AG04449 (cell line): ENCODE data around the gene SEMA3B.

ENCODE experiments used
- CTCF ChIA-PET: fragments of 350-600 bp; formaldehyde crosslinking; extraction: SDS; loops from one replicate; lab custom pipeline; 2021; ENCODE audit warnings: antibody characterized with exemption; lab: Yijun Ruan, JAX
- POLR2A ChIA-PET: fragments of 400-600, 350-600 bp; formaldehyde crosslinking; extraction: SDS; loops from one replicate; lab custom pipeline; 2020; ENCODE audit warnings: antibody characterized with exemption, inconsistent platforms; lab: Yijun Ruan, JAX
- DNase-seq: peaks from one replicate; pipeline ENCODE4 v3.0.0-alpha.2; 2010; ENCODE audit warnings: low read depth, low spot score
- H3K4me3 ChIP-seq: 2 replicates; pipeline ENCODE4 v1.5.1; 2011; ENCODE audit warnings: low read depth, mild to moderate bottlenecking, control low read depth, low read length
- TF ChIP-seq, protein P1 (sequence below): IDR thresholded peaks from one replicate; pipeline ENCODE4 v1.5.1; 2011; ENCODE audit warnings: mild to moderate bottlenecking, moderate library complexity, low read length, control low read depth, inconsistent platforms; ENCODE audit not compliant: insufficient read depth; ENCODE audit errors: missing control alignments

SEMA3B gene

DNA sequence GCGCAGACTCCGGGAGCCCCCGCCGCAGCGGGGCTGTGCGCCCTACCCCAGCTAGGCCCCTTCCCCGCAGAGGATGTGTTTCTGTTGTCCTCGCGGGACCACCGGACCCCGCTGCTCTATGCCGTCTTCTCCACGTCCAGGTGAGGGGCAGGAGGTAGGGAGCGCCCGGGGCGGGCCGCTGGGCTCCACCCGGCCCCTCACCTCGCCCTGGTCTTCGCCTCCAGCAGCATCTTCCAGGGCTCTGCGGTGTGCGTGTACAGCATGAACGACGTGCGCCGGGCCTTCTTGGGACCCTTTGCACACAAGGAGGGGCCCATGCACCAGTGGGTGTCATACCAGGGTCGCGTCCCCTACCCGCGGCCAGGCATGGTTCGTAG is 4.7 kb downstream of the SEMA3B start:
- TF ChIP-seq, protein P1, sequence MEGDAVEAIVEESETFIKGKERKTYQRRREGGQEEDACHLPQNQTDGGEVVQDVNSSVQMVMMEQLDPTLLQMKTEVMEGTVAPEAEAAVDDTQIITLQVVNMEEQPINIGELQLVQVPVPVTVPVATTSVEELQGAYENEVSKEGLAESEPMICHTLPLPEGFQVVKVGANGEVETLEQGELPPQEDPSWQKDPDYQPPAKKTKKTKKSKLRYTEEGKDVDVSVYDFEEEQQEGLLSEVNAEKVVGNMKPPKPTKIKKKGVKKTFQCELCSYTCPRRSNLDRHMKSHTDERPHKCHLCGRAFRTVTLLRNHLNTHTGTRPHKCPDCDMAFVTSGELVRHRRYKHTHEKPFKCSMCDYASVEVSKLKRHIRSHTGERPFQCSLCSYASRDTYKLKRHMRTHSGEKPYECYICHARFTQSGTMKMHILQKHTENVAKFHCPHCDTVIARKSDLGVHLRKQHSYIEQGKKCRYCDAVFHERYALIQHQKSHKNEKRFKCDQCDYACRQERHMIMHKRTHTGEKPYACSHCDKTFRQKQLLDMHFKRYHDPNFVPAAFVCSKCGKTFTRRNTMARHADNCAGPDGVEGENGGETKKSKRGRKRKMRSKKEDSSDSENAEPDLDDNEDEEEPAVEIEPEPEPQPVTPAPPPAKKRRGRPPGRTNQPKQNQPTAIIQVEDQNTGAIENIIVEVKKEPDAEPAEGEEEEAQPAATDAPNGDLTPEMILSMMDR, result no peak
- ChIA-PET CTCF (interaction anchor here (1.0 to 40.0 kb wide), 4 partner anchors 9 to 80 kb away, joined by 3 to 1609 read pairs (median 154); partner anchors contain the start of genes GNAI2 and GNAT1), POLR2A (no interaction called here)
- DNase-seq, result no peak
- no peak overlapping the region for H3K4me3 ChIP-seq

DNA sequence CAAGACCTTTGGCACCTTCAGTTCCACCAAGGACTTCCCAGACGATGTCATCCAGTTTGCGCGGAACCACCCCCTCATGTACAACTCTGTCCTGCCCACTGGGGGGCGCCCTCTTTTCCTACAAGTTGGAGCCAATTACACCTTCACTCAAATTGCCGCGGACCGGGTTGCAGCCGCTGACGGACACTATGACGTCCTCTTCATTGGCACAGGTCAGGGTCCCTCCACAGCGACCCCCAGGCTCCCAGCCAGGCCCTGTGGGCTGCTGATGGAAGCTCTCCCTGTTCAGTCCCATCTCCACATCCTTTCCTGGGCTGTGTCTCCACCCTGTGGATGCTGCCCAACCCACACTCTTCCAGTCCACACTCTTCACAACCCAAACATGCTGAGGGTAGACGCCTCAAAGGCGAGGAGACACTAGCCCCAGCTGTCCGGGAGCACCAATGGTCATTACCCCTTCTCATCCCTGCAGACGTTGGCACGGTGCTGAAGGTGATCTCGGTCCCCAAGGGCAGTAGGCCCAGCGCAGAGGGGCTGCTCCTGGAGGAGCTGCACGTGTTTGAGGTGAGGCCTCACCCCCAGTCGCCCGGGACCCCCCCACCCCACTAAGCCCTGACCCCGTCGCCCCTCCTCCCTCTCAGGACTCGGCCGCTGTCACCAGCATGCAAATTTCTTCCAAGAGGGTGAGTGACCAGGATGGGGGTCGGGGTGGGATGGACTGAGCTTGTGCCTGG is 5.6 kb downstream of the SEMA3B start:
- POLR2A ChIA-PET, result no interaction called here
- no peak for DNase-seq

DNA sequence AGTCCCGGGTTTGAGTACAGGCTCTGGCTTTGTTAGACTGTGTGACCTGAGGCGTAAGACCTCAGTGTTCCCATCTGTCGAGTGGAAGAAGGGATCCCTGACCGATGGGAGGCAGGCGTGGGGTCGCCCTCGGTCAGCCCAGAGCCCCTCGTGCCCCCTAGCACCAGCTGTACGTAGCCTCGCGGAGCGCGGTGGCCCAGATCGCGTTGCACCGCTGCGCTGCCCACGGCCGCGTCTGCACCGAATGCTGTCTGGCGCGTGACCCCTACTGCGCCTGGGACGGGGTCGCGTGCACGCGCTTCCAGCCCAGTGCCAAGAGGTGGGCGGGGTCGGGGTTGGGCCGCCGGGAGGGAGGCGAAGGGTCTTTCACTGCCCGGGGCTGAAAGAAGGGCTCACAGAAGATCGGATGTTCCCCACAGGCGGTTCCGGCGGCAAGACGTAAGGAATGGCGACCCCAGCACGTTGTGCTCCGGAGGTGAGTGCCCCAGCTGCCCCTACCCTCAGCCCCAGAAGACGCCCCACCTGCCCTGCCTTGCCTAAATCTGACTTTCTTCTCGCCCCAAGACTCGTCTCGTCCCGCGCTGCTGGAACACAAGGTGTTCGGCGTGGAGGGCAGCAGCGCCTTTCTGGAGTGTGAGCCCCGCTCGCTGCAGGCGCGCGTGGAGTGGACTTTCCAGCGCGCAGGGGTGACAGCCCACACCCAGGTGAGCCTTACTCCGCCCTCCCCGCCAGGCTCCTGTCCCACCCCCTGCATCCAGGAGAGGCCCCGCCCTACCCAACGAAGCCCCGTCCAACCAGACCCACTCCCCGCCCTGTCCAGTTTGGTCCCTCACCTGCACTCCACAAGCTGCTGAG is 6.4 kb downstream of the SEMA3B start:
- no peak for DNase-seq
- ChIA-PET CTCF (interaction anchor here (0.8 to 40.0 kb wide), 20 partner anchors 8 to 86 kb away, joined by 3 to 1609 read pairs (median 6); partner anchors contain the start of genes GNAI2, GNAT1, HYAL3 and IFRD2), POLR2A (no interaction called here)
- no peak overlapping the region for H3K4me3 ChIP-seq
- TF ChIP-seq, protein P1, result no peak

More for the DNA sequence above, 5.6 kb downstream of the SEMA3B start:
- TF ChIP-seq, protein P1, result peak; percentile 83
- CTCF ChIA-PET, result interaction anchor here (0.8 to 40.0 kb wide), 20 partner anchors 8 to 85 kb away, joined by 3 to 1609 read pairs (median 6); partner anchors contain the start of genes GNAI2, GNAT1, HYAL3 and IFRD2
- H3K4me3 ChIP-seq, result no peak overlapping the region

DNA sequence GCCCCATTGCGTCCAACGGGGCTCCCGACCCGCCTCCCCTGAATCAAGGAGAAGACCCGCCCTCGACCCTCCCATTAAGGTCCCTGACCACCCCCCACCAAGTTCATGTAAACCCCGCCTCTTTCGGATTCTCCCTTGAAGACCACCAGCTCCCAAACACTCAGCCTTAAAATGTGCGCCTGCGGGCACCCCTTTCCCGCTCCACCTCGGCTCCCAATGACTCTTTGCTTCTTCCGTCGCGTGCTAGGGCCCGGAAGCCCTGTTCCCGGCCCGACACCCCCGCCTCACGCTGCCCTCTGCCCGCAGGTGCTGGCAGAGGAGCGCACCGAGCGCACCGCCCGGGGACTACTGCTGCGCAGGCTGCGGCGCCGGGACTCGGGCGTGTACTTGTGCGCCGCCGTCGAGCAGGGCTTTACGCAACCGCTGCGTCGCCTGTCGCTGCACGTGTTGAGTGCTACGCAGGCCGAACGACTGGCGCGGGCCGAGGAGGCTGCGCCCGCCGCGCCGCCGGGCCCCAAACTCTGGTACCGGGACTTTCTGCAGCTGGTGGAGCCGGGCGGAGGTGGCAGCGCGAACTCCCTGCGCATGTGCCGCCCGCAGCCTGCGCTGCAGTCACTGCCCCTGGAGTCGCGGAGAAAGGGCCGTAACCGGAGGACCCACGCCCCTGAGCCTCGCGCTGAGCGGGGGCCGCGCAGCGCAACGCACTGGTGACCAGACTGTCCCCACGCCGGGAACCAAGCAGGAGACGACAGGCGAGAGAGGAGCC is 7.2 kb downstream of the SEMA3B start:
- H3K4me3 ChIP-seq, result no peak overlapping the region
- DNase-seq, result no peak
- CTCF ChIA-PET, result interaction anchor here (0.8 to 40.0 kb wide), 8 partner anchors 10 to 87 kb away, joined by 3 to 1609 read pairs (median 6); partner anchors contain the start of genes GNAI2, GNAT1, HYAL3 and NAA80
- POLR2A ChIA-PET, result no interaction called here
- TF ChIP-seq, protein P1, result no peak

DNA sequence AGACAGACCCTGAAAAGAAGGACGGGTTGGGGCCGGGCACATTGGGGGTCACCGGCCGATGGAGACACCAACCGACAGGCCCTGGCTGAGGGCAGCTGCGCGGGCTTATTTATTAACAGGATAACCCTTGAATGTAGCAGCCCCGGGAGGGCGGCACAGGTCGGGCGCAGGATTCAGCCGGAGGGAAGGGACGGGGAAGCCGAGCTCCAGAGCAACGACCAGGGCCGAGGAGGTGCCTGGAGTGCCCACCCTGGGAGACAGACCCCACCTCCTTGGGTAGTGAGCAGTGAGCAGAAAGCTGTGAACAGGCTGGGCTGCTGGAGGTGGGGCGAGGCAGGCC is 7.8 kb downstream of the SEMA3B start:
- ChIA-PET POLR2A (interaction anchor here (0.7 kb wide), 1 partner anchor 68 kb away, joined by 3 read pairs; no protein-coding TSS in a partner anchor), CTCF (interaction anchor here (0.8 to 40.0 kb wide), 3 partner anchors 13 to 83 kb away, joined by 3 to 1609 read pairs (median 303); partner anchors contain the start of genes GNAI2 and GNAT1)
- TF ChIP-seq, protein P1, result no peak
- H3K4me3 ChIP-seq, result no peak overlapping the region
- no peak for DNase-seq
